ENCODE results near the gene TROAP.

The TROAP gene

DNA sequence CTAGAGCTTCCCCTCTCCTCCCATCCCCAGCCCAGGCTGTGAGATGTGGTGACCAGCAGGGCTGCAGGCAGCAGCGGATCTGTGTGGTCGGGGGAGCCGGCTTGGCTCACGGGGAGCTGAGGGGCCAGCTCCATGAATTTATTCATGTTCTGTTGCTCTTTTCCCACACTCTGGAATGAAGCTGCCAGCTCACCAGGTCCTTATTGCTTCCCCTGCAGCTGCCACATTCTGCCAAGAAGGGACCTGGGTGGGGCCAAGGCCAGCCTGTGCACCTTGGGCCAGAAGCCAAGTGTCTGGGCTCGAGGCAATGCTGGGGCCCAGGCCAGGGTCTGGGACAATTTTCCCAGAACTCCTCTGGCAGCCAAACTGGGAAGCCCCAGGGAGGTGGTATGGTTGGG, 16.4 kb downstream of the TROAP start:
- DNase-seq (ENCODE audit: extremely low spot score, insufficient read length, low read depth): no peak
- no peak for FAIRE-seq

DNA sequence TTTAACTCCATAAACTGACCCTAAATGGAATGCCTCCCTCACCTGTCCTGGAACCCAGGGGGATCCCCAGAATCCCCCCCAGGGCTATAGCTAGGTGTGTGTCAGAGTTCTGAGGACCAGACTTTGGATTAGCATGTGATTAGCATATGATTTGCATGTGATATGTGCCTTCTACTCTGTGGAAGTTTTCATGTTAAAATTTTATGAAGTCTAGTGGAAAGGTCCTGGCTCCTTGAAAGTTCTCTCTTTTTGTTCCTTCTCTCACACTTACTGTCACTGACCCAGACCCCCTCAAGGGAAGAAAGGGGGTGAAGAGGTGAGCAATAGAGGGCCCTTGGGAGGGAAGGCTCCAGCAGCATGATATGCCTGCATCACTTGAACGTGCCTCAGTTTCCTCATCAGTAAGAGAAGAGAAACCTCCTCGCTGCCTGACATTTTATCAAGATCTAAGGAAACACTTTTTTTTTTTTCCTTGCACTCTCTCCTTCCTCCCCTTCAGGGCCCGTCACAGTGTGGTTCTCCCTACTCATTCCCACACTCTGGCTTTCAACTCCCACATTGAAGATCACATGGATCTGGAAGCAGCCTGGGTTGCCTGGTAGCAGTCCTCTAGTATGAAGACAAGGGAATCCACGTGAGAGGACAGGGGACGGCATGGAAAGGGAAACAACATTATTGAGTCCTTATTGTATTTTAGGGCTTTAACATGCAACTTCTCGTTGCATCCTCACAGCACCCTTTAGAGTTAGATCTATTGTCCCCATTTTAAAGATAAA, 17.2 kb downstream of the TROAP start:
- DNase-seq (ENCODE audit: extremely low spot score, insufficient read length, low read depth) (no peak), FAIRE-seq (no peak)

DNA sequence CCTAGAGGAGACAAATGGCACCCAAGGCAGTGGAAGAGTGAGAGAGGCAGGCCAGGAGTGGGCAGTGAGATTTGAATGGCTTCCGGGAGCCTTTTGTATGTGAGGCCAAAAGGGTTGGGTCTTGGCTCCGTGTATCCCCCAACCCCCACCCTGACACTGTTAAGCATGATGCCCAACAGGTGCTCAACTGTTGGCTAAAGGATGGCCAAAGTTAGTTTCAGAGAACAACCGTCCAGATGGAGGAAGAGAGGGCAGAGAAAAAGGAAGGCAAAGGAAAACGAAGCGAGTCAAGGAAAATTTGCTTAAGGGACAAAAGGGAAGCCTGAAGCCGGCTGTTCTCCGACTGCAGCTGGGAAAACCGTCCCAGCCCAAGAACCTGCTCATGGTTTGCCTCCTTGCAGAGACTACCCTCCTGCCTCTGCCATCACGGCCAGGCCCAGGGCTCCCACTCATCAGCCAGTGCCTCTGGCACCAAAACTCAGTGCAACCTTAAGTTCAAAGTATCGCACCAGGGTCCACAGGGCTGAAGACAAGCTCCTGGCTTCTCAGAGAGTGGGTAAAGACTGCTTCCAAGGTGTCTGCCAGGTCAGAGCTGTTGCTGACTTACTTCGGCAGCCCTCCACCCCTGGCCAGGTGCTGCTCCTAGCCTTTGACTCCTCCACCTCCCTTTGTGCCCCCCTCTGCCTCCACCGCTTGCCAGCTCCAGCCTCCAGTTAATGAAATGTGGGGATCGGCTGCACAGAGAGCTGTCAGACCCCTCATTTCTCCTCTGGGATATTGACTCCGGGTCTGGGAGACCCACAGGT, 18.1 kb downstream of the TROAP start:
- DNase-seq (ENCODE audit: extremely low spot score, insufficient read length, low read depth) (no peak), FAIRE-seq (no peak)

DNA sequence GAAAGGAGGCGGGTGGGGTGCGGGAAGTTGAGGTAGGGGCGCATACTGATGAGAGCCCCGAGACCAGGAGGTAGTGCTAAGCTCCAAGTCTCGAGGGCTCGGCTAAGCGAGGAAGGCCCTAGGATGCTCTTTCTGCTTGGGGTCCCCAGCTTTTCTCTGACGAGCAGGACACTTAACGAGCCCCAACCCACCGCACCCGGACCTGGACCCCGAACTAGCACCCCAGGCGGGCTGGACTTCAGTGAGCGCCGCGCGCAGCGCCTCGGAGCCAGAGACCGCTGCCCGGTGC, 18.7 kb downstream of the TROAP start:
- FAIRE-seq (no peak), DNase-seq (ENCODE audit: extremely low spot score, insufficient read length, low read depth) (no peak)

DNA sequence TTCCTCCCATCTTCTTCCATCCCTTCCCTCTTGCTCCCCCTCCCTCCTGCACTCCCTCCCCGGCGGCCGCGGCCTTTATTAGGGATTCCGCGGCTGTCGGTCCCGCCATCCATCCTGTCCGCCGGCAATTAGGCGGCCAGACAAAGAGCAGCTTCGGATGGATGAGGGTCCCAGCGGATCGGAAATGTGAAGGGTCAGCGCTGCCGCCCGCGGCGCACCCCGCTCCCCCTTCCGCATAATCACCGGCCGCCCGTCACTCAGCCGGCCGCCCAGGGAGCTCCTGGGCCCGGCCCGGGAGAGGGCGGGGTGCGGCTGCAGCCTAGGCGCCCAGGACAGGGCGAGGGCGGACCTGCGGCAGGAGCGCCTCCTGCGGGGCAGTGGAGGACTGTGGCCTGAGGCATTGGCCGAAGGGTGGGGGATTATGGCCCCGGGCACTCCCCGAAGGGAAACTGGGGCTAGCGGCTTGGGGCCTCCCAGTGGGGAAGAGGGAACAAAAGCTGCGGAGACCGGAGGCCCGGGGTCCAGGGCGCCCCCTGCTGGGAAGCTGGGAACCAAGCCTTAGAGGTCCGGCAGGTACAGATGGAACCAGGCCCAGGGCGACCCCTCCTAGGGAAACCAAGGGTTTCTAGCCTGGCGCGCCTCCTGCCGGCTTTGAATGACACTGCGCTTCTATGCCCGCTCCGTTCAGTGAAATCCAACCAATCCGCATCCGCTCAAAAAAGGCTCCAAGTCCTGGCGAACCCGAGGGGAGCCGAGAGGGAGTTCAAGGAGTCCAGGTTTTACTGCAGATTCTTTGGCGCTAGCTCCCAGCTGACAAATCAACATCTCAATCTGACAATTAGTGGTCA, 19.2 kb downstream of the TROAP start:
- FAIRE-seq: peak; percentile 90
- no peak for DNase-seq (ENCODE audit: extremely low spot score, insufficient read length, low read depth)

DNA sequence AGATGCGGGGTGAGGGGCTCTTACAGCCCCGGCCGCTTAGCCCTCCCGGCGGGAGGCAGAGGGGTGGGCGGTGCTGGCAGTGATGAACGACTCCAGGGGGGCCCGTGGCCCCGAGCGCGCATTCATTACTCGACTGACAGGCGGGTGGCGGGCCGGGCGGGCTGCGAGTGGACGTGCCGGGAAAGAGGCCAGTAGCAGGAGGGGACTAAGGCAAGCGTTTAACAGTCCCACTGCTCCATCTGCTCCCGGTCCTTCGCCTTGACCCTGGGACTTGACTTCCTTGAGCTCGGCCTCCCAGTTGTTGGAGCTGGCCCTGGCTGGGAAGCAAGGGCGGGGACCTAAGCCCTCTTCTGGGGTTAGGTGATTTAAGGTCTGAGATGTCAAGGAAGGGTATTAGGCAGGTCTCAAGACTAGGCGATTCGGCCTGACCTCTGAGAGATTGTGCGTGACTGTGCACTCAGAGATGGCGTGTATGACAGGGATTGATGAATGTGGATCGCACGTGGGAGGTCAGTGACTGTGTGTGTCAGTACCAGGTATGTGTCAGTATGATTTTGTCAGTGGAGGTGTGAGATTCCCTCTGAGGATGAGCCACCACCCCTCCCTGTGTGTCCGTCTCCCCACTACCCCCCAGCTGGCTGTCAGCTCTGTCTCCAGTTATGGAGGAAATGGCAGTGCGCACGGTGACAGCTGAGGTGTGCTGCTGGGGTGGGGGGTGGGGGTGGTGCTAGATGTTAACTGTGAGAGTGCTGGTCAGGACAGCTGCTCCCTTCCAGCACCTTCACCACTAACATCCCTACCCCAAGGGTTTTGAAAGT, 20.1 kb downstream of the TROAP start:
- no peak for FAIRE-seq
- DNase-seq (ENCODE audit: extremely low spot score, insufficient read length, low read depth): no peak

DNA sequence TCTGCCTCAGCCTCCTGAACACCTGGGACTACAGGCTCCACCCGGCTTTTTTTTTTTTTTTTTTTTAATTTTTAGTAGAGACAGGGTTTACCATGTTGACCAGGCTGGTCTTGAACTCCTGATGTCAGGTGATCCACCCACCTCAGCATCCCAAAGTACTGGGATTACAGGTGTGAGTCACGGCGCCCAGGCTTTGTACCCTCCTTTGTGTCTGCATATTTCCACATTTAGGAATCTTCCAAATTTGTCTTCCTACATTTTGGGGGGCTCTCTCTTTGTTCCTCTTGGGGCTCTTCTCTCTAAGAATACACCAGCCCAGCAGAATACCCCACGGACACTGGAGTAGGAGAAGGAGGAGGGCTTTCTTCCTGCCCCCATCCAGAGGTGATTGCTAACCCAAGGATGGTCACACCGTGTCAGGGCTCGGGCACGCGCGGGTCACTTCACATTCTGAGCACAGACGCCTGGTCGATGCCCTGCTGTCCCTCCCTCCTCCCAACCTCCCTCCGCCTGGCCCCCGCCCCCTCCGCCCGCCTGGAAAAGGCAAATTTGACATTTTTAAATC, 21.5 kb downstream of the TROAP start:
- FAIRE-seq (no peak), DNase-seq (ENCODE audit: extremely low spot score, insufficient read length, low read depth) (no peak)

DNA sequence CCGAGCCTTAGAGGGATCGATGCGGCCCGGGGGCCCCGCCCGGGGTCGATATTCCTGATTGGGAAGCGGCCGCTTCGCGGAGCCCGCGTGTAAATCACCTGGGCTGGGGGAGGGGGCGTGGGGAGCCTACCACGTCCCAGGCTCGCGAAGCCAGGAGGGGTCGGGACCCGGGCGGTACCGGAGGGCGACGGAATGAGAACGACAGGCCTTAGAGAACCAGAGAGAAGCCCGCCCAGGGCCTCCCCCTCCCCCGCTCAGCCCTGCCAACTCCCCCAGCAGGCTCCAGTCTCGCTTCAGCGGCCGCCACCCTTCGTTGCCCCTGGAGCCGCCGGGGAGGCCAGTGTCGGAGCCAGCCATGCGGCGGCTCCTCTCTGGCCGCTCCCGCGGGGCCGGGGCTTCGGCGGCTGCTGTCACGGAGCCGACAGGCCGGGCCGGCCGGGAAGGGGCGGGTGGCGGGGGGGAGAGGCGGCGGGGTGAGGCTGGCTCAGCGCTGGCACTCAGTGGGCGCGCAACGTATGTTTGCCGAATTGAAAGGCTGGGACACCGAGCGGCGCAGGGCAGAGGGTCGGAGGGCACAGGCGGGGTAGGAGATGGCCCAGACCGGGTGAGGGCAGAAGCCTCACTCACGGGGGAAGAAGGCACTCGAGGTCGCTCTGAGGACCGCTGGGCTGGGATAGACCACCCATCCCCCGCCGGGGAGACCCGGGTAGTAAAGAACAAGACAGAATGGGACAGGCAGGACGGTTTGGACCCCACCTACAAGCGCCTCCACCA, 22.2 kb downstream of the TROAP start:
- FAIRE-seq (no peak), DNase-seq (ENCODE audit: extremely low spot score, insufficient read length, low read depth) (no peak)

DNA sequence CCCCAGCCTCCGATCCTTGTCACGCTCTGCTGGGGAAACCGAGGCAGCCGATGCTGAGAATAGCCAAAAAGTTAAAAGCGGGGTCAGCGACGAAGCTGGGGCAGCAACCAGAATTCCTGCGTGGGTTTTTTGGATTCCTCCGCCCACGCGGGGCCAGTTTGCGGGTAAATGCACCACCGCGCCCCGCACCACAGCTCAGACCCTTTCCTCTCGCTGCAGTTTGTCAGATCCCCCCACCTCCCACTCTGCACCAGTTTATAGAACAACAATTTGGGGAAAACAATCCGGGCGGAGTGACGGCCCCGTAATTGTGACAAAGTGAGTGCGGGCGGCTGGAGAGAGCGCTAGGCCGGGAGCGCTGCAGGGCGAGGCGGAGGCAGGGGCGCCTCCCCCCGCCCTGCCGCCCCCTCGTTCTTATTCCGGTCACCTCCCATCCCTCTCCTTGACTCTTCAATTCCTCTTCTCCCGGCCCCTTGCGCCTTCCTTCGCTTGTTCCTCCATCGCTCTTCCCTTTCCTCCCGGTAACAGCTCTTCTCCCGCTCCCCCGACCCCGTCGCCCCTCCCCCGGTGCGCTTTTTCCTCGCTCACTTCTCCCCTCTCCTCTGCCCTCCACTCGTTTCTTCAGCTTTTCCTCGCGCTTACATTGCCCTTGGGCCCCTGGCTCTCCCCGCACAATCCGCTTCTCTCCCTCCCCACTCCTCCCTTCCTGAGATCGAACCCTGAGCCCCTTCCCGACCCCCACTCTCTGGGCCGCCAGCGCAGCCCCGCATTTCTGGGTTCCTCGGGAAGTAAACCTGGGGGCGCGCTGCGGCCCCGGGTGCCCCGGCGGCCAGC, 23.0 kb downstream of the TROAP start:
- no peak for DNase-seq (ENCODE audit: extremely low spot score, insufficient read length, low read depth)
- FAIRE-seq: no peak

DNA sequence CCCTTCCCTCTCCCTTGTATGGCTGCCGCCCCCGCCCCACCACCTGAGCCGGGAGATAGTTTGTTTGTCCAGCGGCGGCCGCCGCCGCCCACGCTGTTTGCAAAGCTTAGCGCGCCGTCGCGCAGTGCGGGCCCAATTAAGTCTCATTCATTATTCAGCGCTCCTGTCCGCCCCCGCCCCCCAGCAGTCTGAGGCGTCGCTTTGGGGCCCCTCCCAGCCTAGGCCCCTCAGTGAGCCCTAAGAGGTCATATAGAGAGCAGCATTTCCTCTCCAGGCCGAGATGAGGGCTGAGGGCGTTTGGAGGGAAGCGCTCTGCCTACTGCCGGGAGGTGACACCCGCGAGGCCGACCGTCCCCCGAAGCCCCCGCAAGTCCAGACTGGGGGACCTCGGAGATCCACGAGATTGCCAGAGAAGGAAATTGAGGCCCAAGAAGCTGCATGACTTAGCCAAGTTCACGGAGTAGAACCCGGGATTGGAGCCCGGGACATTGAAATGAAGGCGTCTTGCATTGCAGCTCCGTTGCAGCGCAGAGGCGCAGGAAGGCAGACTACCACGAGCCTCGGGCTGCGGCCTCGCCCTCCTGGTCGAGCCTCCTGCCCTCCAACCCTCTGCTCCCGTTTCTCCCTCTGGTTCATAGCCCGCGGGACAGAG, 23.7 kb downstream of the TROAP start, which contains the start of gene DNAJC22:
Gene DNAJC22, plus strand, starts transcription at position 230 of the 652 bp plus-strand sequence. CDS start 1,985 bp downstream, outside the sequence.
- no peak for DNase-seq (ENCODE audit: extremely low spot score, insufficient read length, low read depth)
- no peak for FAIRE-seq

DNA sequence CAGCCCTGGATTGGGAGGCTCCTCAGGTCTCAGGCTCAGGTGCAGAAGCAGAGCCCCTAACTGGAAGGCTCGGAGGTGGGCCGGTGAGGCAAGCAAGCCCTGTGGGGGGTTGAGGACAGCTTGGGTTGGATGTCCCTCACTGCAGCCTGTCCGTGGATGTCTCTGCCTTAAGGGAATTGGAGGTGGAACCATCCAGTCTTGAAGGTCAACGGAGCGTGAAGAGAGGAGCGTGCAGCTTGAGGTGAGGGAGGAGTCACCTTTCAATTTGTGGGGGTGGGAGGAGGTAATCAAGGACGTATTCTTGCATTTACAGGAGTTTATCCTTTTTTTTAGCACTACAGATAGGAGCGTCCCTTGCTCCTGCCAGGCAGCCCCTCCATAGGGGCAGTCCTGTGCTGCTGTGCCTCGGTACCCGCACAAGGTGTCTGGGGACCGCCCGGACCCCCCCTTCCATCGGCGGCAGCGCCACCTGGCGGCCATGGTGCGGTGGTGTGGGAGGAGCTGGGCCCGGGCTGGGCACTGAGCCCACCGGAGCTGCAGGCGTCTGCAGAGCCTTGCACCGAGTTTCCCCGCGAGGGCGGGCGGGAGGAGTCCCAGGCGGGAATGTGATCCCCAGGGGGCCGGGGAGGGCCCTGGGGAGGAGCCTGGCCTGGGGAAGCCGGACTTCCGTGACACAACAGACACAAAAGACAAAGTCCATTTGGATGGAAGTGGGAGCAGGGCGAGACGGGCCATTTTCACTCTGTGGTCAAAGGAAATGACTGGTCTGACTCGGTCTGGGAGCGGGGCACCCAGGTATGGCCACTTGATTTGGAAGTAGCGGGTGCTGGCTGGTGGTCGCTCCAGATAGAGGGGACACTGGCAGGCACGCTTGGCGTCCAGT, 24.5 kb downstream of the TROAP start:
- DNase-seq (ENCODE audit: extremely low spot score, insufficient read length, low read depth) (no peak), FAIRE-seq (peak; percentile 62)

DNA sequence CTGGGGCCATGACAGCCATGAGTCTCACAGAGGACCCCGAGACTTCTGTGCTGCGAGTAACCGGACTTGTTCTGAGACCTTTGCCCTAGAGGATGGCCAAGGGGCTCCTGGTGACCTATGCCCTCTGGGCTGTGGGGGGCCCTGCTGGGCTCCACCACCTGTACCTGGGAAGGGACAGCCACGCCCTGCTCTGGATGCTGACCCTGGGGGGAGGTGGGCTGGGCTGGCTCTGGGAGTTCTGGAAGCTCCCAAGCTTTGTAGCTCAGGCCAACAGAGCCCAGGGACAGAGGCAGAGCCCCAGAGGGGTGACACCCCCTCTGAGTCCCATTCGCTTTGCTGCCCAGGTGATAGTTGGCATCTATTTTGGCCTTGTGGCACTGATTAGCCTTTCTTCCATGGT, 25.7 kb downstream of the TROAP start:
- no peak for FAIRE-seq
- DNase-seq (ENCODE audit: extremely low spot score, insufficient read length, low read depth): no peak

DNA sequence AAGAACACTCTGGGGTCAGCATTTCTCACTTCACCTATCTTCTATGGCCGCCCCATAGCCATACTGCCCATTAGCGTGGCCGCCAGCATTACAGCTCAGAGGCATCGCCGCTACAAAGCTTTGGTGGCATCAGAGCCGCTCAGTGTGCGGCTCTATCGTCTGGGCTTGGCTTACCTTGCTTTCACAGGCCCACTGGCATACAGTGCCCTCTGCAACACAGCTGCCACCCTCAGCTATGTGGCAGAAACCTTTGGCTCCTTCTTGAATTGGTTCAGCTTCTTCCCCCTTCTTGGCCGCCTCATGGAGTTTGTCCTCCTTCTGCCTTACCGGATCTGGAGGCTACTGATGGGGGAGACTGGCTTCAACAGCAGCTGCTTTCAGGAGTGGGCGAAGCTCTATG, 26.2 kb downstream of the TROAP start:
- DNase-seq (ENCODE audit: extremely low spot score, insufficient read length, low read depth) (no peak), FAIRE-seq (no peak)

DNA sequence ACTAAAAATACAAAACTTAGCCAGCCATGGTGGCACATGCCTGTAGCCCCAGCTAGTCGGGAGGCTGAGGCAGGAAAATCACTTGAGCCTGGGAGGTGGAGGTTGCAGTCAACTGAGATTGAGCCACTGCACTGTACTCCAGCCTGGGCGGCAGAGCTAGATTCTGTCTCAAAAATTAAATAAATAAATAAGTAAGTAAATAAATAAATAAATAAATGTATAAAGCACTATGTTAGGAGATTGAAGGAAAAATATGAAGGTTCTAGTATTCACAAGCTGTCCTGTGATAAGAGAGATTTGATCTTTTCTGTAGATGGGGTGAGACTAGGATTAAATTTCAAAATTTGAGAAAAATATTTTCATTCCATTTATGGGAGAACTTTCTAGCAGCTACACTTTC, 29.3 kb downstream of the TROAP start:
- DNase-seq (ENCODE audit: extremely low spot score, insufficient read length, low read depth) (no peak), FAIRE-seq (no peak)

DNA sequence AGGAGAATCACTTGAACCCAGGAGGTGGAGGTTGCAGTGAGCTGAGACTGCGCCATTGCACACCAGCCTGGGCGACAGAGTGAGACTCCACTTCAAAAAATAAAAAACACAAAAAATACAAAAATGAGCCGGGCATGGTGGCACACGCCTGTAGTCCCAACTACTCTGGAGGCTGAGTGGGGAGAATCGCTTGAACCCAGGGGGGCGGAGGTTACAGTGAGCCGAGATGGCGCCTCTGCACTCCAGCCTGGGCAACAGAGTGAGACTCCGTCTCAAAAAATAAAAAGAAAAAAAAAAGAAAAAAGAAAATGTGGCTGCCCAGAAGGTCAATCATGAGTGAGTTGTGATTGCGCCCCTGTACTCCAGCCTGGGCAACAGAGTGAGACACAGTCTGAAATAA, 32.9 kb downstream of the TROAP start:
- no peak for FAIRE-seq
- DNase-seq (ENCODE audit: extremely low spot score, insufficient read length, low read depth): no peak

DNA sequence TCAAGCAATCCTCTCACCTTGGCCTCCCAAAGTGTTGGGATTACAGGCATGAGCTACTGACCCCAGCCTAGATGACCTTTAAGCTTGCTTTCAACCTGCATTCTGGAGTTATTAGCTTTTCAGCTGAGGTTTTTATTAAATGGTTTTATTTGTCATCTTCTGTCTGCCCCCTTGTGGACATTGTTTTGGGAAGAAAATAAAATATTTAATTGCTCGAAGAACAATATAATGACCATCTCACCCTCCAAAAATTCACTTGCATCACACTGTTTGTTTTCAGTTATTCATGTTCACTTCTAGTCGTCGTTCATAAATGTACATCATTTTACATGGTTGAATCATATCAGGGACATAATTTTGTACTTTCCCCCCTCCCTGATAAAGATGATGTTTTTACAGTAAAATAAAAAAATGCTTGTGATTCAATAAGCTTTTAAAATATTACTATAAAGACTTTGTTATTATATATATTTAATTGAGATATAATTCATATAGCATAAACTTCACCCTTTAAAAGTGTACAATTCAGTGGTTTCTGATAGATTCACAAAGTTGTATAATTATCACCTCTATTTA, 34.1 kb downstream of the TROAP start:
- FAIRE-seq: no peak
- DNase-seq (ENCODE audit: extremely low spot score, insufficient read length, low read depth): no peak
